Hepatocyte (in vitro differentiated cells): ENCODE results near the gene C1QTNF4.

Experiments
- CTCF ChIP-seq: fragments of 200-600 bp; sonication (generic); IDR thresholded peaks from 2 replicates; pipeline ENCODE4 v1.5.1; 2016; ENCODE audit warnings: antibody characterized with exemption, mild to moderate bottlenecking; ENCODE audit not compliant: poor library complexity
- EZH2 ChIP-seq: fragments of 200-600 bp; sonication (generic); IDR thresholded peaks from 2 replicates; pipeline ENCODE4 v1.6.1; 2016; ENCODE audit warnings: antibody characterized with exemption, mild to moderate bottlenecking, borderline replicate concordance
- EZH2phosphoT487 ChIP-seq: fragments of 200-600 bp; sonication (generic); IDR thresholded peaks from one replicate; pipeline ENCODE4 v1.6.1; 2018; ENCODE audit warnings: antibody characterized with exemption, mild to moderate bottlenecking, low read depth, moderate library complexity; ENCODE audit not compliant: unreplicated experiment, severe bottlenecking

GRCh38 chr11:47571895-47572294 lies 22.3 kb downstream of the C1QTNF4 start:
- TF ChIP-seq CTCF (no peak), EZH2 (no peak), EZH2phosphoT487 (no peak)
